GM04503 (cell line): Measurements from ENCODE around the gene GABRD.

ENCODE experiments used
- DNase-seq: peaks from one replicate; pipeline ENCODE4 v3.0.0-alpha.2; 2012; ENCODE audit warnings: low read depth

Gene GABRD

DNA sequence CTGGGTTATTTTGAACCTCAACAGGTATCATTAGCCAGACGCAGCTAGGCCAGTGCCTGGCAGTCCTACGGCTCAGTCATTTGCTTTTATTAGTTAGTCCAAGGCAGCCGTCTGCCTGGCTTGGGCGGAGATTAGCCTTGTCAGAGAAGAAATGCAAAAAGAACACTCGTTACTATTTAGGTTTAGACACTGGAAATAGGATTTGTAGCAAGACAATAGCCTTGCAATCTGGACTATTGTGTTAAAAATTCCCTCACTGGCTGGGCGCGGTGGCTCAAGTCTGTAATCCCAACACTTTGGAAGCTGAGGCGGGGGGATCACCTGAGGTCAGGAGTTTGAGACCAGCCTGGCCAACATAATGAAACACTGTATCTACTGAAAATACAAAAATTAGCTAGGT is 20.1 kb downstream of the GABRD start:
- DNase-seq: no peak

DNA sequence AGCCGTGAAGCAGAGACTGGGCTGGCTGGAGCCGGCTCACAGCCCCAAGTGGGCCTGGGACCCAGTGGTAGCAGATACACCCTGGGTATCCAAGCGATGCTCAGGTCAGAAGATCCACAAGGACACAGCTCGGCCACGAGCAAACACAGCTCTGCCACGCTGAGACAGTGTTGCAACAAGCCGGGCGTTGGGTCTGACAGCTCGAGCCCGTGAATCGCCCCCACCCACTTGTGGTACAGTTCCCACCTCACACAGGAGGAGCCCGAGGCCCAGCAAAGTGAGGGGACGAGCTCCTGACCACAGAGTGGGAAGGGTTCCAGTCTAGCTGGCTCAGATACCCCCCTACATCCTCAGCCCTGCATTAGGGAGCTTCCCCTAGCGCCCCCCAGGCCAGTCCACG is 22.2 kb downstream of the GABRD start:
- no peak for DNase-seq

DNA sequence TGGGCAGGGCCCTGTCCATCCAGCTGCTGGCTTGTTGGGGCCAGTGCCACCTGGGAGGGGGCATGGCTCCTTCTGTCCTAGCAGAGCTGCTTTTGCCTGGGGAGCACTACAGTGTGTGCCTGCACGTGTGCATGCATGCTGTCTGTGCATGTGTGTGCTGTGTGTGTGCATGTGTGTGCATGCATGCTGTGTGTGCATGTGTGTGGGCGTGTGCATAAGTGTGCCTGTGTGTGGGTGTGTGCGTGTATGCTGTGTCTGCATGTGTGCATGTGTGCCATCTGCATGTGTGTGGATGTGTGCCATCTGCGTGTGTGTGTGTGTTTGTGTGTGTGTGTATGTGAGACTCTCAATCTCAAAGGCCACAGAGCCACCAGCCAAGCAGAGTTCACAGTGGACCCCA is 22.7 kb downstream of the GABRD start:
- no peak for DNase-seq

DNA sequence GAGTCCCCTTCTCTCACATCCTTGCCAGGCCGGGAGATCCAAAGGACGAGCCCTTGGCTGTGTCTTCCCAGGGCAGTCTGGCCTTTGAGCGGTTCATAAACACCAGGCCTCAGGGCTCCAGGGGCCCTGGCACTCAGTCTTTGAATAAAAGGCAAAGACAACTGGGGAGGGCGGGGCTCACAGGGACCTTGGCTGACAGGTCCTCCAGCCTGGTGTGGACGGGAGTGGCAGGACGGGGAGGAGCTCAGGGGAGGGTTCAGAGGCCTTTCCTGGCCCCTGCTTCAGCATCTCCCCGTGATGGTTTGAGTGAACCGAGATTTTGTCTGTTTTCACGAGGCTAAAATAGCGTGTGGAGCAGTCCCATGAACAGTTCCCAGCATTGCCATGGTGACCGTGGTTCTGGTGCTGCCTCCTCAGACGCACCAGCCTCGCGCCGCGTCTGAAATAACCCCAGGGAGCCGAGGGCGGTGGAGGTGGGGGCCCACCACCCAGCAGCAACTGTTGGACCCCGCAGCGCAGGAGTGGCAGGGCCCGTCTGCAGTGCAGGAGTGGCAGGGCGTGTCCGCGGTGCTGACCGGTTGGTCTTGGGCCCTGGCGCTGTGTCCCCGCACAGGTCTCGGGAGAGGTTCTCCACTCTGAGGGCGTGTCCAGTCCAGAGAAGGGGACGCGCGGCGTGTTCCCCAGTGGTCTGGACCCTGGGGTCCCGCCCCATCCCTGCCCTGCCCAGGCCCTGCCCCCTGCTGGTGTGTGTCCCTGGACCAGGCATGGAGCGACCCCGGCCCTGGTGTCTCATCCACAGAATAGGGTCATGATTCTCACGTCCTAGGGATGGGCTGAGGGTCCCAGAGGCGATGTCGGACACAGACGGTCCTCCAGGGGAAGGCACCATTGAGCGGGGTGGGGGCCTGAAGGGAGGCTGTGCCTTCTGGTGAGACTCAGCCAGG is 24.0 kb downstream of the GABRD start:
- DNase-seq: no peak

DNA sequence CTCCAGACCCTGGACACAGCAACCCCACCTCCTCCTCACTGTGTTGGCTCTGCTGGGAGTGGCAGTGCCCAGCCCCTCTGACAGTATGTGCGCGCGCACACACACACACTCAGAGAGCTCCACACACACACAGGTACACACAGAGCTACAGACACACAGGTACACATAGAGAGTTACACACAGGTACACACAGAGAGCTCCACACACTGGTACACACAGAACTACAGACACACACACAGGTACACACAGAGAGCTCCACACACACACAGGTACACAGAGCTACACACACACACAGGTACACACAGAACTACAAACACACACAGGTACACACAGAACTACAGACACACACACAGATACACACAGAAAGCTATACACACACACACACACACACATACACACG is 24.7 kb downstream of the GABRD start:
- no peak for DNase-seq

DNA sequence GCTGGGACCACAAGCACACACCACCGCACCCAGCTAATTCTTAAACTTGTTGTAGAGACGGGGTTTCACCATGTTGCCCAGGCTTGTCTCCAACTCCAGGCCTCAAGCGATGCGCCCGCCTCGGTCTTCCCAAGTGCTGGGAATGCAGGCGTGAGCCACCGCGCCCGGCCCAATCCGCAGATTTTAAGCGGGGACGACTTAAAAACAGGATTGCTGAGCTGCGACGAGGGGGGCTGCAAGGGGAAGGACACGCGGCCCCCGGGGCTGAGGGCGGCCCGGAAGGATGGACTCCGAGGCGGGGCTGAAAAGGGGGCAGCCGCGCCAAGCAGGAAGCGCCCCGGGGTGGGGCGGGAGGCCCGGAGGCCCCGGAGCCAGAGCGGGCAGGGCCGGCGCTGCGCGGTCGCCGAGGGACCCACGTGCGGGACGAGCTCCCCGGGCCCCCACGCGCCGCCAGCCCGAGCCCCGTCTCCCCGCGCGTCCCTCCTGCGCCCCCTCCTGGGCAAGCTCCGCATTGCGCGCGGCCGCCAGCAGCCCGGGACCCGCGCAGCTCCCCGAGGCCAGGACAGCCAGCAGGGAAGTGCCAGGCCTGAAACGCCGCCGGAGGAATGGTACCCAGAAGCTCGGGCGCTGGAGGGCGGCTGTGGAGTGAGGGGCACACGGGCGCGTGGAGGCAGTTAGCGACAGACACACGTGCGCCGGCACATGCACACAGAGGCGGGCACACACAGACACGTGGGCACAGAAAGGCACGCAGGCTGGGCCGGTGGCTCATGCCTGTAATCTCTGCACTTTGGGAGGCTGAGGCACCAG is 25.6 kb downstream of the GABRD start:
- DNase-seq: no peak

DNA sequence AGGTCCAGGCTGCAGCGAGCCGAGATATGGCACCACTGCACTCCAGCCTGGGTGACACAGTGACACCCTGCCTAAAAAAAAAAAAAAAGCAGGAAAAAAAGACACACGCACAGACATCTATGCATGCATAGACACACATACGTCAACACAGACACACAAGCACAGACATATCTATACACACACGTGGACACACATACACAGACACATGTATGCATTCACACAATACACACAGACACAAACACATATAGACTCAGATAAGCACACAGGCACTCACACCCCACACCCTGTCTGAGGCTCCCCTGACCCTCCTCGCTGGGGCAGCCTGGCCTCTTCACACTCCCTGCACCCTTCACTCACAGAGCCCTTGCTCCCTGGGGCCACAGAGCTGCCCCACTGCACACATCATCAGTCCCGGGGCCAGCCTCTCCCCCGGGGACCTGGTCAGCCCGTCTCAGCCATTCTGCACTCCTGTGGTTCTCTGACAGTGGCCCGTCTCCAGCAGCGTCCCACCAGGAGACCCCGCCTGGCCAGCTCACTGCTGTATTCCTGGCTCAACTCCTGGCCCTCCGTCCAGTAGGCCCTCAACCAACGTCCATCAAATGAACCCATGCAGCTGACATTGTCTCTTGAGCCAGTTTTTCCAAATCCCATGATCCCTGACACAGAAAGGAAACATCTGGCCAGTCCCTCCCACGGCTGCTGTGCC is 26.5 kb downstream of the GABRD start:
- DNase-seq: no peak

DNA sequence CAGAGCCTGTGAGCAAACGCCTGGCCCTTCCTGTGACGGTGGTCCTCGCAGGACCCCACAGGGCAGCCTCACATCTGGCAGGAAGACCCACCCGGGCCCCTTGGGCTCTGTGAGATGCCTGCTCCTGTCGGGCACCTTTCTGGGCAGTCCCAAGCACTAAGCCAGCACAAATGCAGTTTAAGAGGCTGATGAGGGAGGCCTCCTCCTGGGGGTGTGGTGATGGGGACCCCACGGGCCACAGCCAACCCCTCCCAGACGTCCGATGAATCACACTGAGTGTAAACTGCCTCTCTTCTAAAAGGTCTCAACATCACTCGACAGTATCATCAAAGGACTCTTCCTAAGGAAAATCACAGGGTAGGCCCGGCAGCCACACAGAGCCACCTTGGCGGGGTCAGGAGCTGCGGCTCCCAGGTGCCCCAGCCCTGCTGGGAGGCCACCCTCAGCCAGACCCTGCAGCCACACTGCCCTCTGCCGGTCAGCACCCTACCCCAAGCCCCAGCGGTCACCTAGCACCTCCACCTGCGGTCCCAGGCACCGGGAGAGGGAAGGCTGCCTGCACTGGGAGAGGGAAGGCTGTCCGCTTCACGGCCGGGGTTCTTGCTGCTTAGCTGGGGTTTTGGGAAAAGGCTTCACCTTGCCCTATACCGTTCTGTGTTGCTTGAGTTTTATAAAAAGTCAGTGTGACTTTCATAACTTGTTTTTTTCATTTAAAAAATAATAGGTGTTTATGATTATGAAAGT is 27.2 kb downstream of the GABRD start:
- DNase-seq: no peak

DNA sequence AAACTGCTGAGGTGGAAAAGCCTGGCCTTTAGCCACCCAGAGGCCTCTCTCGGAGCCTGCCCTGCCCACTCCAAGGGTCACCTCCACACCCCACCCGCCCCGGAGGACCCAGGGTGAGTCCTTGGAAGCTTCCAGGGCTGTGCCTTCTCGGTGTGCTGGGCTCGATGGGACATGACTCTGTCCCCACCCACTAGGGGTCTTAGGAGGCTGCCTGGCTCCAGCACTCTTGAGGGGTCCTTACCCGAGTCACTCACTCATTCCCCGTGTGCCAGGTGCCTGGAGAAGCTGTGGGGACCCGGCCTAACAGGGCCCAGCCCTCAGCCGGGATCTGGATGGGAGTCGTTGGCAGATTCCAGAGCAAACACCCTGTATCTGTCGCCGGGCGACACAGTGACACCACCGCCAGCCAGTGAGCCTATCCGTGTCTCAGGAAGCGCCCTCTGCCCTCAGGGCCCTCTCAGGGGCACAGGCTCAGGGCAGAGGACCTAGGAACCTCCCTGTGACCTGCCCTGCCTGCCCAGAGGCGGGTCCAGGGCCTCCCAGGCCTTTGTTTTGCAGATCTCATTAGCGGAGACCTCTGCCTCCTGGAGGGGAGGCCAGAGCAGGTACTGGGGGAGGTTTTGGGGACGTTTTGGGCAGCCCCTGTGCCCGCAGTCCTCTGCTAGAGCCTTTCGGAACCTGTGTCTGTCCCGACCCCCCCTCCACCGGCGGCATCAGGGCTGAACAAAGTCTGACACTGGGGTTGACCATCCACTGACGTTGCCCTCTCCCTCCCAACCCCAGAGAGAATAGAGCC is 28.0 kb downstream of the GABRD start:
- no peak for DNase-seq

DNA sequence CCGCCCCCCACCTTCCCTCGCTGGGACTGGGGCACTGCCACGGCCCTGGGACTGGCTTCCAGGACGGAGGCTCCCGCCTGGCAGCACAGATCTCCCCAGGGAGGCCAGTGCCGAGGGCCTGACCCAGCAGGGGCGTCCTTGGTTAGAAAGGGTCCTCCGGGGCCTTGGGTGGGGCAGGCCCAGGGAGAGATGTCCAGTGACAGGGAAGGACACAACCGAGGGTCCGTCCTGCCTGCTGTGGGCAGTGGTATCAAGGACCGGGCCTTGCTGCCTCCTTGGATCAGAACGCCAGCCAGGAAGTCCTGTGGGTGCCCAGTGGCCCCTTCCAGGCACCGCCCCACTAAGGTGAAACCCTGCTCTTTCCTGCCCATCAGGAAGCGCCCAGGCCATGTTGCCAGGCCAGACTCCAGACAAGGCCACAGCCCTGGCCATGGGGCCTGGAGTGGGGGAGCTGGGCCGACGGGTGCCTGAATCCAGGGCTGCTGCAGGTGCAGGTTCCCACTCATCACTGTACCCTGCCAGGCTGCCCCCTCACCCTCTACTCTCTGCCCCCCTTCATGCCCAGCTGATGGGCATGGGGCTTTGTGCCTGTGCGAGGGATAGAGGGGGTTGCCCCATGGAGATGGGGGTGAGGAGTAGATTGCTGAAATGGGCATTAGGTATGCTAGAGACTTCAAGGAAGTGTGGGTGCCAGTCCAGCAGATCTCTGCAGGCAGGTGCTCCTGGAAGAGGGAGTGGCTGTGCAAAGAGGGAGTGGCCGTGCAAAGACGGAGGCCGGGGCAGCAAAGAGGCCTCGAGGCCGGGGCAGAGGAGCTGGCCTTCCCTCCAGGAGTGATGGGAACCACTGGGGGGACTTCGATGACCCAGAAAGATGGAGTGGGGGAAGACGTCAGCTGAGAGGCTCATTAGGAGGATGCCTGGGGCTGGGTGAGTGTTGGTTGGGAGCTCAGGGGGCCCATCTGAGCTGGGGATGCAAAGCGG is 28.9 kb downstream of the GABRD start:
- no peak for DNase-seq

DNA sequence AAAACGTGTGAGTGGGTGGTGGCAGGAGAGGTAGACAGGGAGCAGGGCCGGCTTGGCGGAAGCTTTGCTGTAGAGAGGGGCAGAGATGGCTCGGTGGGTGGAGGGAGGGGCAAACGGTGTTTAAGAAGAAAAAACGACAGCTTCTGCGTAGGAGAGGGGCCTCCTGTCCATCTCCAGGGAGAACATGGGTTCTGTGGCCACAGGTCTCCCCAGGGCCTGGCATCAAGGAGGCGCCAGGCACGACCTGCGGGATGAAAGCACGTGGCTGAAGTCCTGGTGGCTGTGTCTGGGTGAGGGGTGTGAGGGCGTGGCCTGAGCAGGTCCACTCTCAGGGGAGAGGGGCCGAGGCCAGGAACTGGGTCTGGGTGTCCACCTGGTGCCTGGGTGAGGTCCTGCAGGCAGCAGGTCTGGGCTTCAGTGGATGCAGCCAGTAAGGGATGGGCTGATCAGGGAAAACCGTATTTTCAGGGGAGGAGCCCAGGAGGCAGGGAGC is 30.1 kb downstream of the GABRD start:
- no peak for DNase-seq

DNA sequence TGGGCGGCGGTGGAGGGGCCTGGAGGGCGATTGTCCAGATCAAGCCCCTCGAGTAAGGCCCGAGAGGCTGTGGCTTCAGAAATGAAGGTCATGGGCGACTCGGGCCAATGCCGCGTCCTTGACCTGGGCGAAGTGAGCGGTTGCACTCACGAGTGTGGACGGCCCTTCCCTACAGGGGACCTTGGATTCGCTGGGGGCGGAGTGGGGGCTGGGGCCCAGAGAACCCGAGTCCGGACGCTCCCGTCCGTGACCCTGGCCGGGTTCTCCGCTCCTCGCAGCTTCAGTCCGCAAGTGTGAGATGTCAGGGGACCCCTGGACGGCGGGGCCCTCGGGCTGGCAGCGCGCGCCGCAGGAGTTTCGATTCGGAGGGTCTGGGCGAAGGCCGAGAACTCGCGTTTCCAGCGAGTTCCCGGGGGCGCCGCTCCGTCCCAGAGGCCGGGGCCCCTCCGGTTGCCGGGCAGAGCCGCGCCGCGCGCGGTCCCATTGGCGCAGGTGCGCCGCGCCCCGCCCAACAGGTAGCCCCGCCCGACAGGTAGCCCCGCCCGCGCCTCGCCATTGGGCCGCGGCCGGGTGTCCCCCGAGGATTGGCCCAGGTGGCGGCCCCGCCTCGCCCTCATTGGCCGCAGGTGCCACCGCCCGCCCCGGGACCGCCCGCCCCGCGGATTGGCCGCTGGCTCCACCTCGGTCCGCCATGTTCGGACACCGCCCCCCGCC is 30.7 kb downstream of the GABRD start, which contains the start of gene PRKCZ:
TSS of gene PRKCZ (plus strand) at position 694 of the 714 bp plus-strand sequence. CDS start 220 bp downstream, outside the sequence.
- DNase-seq: no peak

DNA sequence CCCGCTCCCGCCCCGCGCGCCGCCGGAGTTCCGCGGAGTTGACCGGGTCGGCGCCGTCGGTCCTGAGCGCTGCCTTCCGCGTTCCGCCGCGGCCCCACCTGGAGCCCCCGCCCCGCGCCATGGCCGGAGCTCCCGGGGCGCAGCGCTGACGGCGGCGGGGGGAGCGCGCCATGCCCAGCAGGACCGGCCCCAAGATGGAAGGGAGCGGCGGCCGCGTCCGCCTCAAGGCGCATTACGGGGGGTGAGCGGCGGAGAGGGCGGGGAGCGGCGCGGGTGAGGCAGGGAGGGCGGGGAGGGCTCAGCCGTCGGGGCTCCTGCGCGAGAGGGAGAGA is 31.3 kb downstream of the GABRD start:
- DNase-seq: no peak

DNA sequence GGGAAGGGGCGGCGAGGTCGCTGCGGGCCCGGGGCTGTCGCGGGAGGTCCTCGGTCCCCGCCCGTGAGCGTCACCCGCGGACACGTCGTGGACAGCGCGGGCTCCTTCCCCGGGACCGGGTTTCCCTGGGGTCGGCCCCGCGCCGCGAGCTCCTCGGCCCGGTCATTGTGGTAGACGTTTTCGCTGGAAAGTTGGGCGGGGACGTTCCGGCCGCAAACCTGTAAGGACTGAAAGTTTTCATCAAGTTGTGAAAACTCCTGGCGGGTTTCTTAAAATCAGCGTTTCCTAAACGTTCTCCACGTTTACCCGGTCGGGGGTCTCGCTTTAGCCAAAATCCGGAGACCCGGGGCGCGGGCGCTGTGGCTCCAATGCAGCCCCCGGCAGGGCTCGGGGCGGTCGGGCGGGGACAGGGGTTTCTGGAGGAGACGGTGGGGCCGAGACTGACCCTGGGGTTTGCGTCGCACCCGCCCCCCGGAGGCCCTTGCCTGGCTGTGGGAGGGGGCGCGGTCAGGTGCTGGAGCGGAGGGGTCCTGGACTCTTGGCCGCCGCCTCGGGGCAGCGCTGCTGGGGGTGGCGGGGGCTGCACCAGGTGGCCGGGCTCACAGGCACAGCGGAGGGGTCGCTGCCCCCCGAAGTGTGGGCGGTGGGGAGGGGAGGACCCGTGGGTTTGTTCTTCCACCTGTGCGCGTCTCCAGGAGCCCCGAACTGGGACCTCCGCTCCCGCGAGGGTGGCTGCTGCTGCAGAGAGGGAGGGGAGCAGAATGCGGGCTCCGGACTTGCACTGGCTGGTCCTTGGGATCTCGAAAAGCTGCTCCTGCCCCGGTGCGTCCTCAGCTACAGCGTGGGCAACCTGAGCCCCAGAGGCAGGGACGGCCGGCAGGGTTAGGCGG is 31.9 kb downstream of the GABRD start:
- no peak for DNase-seq

DNA sequence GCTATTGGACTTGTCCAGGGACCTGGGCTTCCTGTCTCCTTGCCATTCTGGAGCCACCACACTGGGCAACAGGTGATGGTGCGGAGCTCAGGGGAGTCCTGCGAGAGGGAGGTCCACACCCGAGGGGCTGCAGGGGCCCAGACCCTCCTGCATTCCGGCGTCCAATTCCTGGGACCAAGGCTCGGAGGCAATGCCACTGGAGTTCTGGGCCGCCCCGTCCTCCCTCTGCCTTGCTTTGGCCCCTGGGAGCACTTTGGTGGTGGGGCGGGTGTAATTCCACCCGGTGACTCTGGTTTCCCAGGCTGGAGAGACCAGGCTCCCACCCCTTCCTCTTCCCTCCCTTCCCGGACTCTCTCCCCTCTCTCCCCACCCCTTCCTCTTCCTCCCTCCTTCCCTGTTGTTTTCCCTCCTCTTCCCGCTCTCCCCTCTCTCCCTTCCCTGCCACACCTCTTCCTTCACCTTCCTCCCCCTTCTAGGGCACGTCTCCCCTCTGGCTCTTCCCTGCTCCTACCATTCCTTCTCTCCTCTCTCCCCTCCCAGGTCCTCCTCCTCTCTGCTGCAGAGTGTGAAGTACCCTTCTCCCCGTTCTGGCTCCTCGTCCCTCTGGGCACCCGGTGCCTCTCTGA is 33.0 kb downstream of the GABRD start:
- DNase-seq: no peak

DNA sequence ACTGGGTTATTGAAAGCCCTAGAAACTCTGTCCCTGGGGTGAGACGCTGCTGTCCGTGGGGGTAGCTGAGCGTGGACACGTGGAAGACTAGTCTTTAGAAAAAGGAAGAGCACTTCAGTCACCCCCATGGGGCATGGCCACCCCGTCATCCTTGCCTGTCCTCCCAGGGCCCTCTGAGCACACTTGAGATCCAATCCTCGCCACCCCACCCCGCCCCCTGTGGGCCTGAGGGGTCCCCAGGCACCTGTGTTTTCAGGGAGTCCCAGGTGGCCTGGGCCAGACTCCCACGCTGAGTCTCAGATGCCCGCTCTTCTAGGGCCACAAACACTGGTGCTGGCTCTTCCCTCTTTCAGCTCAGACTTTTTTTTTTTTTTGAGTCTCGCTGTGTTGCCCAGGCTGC is 33.6 kb downstream of the GABRD start:
- no peak for DNase-seq

DNA sequence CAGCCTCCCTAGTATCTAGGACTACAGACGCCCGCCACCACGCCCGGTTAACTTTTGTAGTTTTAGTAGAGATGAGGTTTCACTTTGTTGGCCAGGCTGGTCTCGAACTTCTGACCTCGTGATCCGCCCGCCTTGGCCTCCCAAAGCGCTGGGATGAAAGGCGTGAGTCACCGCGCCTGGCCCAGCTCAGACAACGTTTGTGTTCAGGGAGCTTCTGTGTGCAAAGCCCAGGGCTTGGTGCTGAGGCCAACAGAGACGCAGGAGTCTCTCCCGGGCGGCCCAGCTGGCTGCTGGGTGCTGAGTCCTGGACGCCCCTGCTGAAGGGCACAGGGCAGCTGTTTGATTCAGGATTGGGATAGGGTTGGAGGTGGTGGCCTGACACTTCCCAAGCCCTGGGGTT is 34.1 kb downstream of the GABRD start:
- DNase-seq: no peak
